HUDEP-2 (cell line): ENCODE results near the gene GPANK1.

Source experiments
- DNase-seq, 76 experiments: peaks; one replicate each; lab custom pipeline; 2025; ENCODE audit not compliant: unreplicated experiment in 76 of 76; lab: John Stamatoyannopoulos, UW

The GPANK1 gene

GRCh38 chr6:31643818-31644454, 20.9 kb downstream of the GPANK1 start:
- peak in 1 of 76 experiments; percentile 12 for DNase-seq

- no peak for DNase-seq
Observed at GRCh38 chr6:31642798-31643570, 21.8 kb downstream of the GPANK1 start.

GRCh38 chr6:31641370-31641769, 23.4 kb downstream of the GPANK1 start:
- no peak for DNase-seq

GRCh38 chr6:31640612-31641011, 24.2 kb downstream of the GPANK1 start:
- DNase-seq = no peak

GRCh38 chr6:31639449-31639861, 25.3 kb downstream of the GPANK1 start:
- DNase-seq = no peak

- DNase-seq = no peak
Observed at GRCh38 chr6:31639043-31639442, 25.8 kb downstream of the GPANK1 start.

GRCh38 chr6:31636698-31637596, 27.9 kb downstream of the GPANK1 start:
- no peak for DNase-seq

- no peak for DNase-seq
Observed at GRCh38 chr6:31634969-31635575, 29.7 kb downstream of the GPANK1 start.

GRCh38 chr6:31634131-31634530, 30.7 kb downstream of the GPANK1 start:
- no peak for DNase-seq

GRCh38 chr6:31633447-31633846, 31.4 kb downstream of the GPANK1 start:
- no peak for DNase-seq

- no peak for DNase-seq
Observed at GRCh38 chr6:31632279-31632946, 32.4 kb downstream of the GPANK1 start.

- DNase-seq = no peak
Observed at GRCh38 chr6:31631681-31632278, 33.0 kb downstream of the GPANK1 start.

- no peak for DNase-seq
Observed at GRCh38 chr6:31631209-31631608, 33.6 kb downstream of the GPANK1 start.

GRCh38 chr6:31630177-31630934, 34.4 kb downstream of the GPANK1 start:
- no peak for DNase-seq

GRCh38 chr6:31629014-31629413, 35.8 kb downstream of the GPANK1 start:
- no peak for DNase-seq

GRCh38 chr6:31627690-31628287, 37.0 kb downstream of the GPANK1 start:
- DNase-seq = no peak

GRCh38 chr6:31626952-31627351, 37.8 kb downstream of the GPANK1 start:
- no peak for DNase-seq

GRCh38 chr6:31624070-31624469, 40.7 kb downstream of the GPANK1 start:
- DNase-seq = no peak

GRCh38 chr6:31622684-31623091, 42.1 kb downstream of the GPANK1 start:
- no peak for DNase-seq
